Measurements from ENCODE around the gene GCNT2. TPM values are rescaled to one million over a fixed set of nuclear protein-coding genes. Genes with fewer than 3 reads are reported as not detected.
"Not testable (repeated sequence)": the region's sequence is repeated elsewhere in the genome, so short reads cannot be mapped to it uniquely, and the experiment has no call there.

GCNT2 gene
- total RNA-seq, 1 donor from 2014 or later, result 21.2 TPM

DNA sequence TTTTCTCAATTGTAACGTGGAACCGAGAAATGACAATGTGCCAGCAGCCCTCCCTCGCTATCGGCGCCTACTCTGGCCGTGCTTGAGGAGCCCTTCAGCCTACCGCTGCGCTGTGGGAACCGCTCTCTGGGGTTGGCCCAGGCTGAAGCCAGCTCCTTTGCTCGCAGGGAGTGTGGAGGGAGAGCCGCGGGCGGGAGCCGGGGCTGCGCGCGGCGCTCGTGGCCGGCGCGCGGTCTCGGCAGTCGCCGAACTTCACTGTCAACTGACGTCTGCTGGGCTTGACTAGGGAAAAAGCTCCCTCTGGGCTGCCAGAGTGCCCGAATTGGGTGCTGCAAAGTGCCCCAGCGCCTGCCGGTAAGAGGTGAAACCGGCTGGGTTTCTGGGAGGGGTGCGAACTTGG, 29.7 kb upstream of the GCNT2 start:
- Mint-ChIP-seq H3K4me1 (ENCODE audit: unreplicated experiment) (no peaks in the 10 kb centered on the region), H3K36me3 (peaks cover 3% of the 10 kb centered on the region), H3K9me3 (peaks cover 4% of the 10 kb centered on the region), H3K27me3 (peaks cover 11% of the 10 kb centered on the region), H3K4me3 (no peak overlapping the region), H3K27ac (no peak overlapping the region)
- no peak for DNase-seq (ENCODE audit: extremely low spot score, unreplicated experiment)
- TF ChIP-seq, protein P1, sequence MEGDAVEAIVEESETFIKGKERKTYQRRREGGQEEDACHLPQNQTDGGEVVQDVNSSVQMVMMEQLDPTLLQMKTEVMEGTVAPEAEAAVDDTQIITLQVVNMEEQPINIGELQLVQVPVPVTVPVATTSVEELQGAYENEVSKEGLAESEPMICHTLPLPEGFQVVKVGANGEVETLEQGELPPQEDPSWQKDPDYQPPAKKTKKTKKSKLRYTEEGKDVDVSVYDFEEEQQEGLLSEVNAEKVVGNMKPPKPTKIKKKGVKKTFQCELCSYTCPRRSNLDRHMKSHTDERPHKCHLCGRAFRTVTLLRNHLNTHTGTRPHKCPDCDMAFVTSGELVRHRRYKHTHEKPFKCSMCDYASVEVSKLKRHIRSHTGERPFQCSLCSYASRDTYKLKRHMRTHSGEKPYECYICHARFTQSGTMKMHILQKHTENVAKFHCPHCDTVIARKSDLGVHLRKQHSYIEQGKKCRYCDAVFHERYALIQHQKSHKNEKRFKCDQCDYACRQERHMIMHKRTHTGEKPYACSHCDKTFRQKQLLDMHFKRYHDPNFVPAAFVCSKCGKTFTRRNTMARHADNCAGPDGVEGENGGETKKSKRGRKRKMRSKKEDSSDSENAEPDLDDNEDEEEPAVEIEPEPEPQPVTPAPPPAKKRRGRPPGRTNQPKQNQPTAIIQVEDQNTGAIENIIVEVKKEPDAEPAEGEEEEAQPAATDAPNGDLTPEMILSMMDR (conservative IDR thresholded peaks at IDR 0.05), result no peak

DNA sequence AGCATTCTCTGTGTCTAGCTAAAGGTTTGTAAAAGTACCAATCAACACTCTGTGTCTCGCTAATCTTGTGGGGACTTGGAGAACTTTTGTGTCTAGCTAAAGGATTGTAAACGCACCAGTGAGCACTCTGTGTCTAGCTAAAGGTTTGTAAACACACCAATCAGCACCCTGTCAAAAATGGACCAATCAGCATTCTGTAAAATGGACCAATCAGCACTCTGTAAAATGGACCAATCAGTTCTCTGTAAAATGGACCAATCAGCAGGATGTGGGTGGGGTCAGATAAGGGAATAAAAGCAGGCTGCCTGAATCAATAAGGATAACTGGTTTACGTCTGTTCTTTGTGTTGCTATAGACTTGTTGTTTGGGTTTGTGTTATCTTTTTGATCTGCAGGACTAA, 29.2 kb upstream of the GCNT2 start:
- H3K4me1 Mint-ChIP-seq (ENCODE audit: unreplicated experiment); H3K36me3 Mint-ChIP-seq; DNase-seq (ENCODE audit: extremely low spot score, unreplicated experiment); H3K27me3 Mint-ChIP-seq; H3K27ac Mint-ChIP-seq; H3K9me3 Mint-ChIP-seq; H3K4me3 Mint-ChIP-seq: not testable (repeated sequence)

DNA sequence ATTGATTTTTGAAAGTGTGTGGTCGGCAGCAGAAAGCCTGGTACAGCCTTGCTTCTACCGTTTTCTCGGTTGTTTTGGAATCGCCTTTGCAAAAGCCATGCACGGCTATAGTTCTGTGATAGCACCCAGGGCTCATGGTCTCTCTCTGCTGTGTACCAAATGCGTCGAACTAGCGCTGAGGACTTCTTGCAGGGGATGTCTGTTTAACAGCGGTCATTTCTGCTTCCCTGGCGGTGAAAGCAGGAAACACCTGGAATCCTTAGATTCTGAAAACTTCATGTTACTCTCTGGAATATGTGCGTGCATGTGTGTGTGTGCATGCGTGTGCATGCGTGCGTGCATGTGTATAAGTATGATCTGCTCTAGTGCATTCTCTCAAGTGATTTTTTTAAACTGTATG, 26.1 kb upstream of the GCNT2 start:
- Mint-ChIP-seq H3K4me1 (ENCODE audit: unreplicated experiment) (no peaks in the 10 kb centered on the region), H3K9me3 (peaks cover 4% of the 10 kb centered on the region), H3K36me3 (no peaks in the 10 kb centered on the region), H3K4me3 (no peak overlapping the region), H3K27ac (no peak overlapping the region), H3K27me3 (no peaks in the 10 kb centered on the region)
- DNase-seq (ENCODE audit: extremely low spot score, unreplicated experiment), result no peak
- TF ChIP-seq, protein P1 (conservative IDR thresholded peaks at IDR 0.05), result no peak

DNA sequence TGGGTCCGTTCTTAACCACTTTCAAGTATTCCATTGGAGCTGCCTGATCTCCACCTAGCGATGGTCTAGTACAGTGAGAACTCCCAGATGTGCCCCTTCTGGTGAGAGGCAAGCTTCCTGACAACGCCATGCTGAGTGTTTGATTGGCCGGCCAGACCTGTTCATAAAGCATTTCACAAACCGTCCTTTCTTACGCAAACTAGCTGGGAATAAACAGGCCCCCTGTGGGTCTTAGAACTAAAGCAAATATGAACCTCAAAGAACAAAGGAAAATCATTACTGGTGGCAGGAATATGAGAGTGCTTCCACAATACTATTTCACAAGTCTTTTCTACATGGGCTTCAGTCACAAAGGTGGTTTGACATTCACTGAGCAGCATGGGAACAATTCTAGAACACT, 15.6 kb upstream of the GCNT2 start:
- H3K4me3 Mint-ChIP-seq, result no peak overlapping the region
- no peak for DNase-seq (ENCODE audit: extremely low spot score, unreplicated experiment)
- no peaks in the 10 kb centered on the region for H3K9me3 Mint-ChIP-seq
- TF ChIP-seq, protein P1 (conservative IDR thresholded peaks at IDR 0.05), result no peak
- peaks cover 7% of the 10 kb centered on the region for H3K4me1 Mint-ChIP-seq (ENCODE audit: unreplicated experiment)
- H3K27ac Mint-ChIP-seq, result peak overlapping the region; percentile 23
- H3K36me3 Mint-ChIP-seq, result no peaks in the 10 kb centered on the region
- no peaks in the 10 kb centered on the region for H3K27me3 Mint-ChIP-seq

DNA sequence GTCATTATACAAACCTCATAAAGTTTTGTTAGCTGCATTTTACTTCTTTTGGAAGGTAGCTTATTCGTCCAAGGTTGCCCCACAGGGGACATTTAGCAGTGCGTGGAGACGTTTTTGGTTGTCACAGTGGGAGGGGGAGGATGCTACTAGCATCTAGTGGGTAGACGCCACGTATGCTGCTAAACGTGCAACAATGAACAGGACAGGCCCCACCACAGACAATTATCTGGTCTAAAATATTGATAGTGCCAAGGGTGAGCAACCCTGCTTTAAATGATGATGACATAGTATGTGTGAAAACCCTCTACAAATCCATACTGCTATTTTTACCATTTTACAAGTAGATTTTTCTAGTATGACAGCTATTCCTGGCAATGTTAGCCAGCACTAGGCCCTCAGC, 13.9 kb upstream of the GCNT2 start:
- Mint-ChIP-seq H3K4me3 (no peak overlapping the region), H3K36me3 (no peaks in the 10 kb centered on the region), H3K27me3 (no peaks in the 10 kb centered on the region), H3K9me3 (no peaks in the 10 kb centered on the region), H3K27ac (no peak overlapping the region), H3K4me1 (ENCODE audit: unreplicated experiment) (peaks cover 18% of the 10 kb centered on the region)
- TF ChIP-seq, protein P1 (conservative IDR thresholded peaks at IDR 0.05), result no peak
- DNase-seq (ENCODE audit: extremely low spot score, unreplicated experiment), result no peak

DNA sequence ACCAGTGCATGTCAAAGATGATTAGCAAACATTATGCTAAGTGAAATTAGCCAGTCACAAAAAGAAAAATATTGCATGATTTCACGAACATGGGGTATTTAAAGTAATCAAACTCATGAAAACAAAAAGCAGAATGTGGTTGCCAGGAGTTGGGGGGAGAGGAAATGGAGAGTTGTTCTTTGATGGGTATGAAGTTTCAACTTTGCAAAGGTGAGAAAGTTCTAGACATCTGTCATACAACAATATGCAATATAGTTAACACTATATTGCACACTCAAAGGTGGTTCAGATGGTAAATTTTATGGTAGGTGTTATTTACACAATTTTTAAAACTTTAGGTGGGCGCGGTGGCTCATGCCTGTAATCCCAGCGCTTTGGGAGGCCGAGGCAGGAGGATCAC, 13.4 kb upstream of the GCNT2 start:
- Mint-ChIP-seq H3K27me3 (no peaks in the 10 kb centered on the region), H3K4me1 (ENCODE audit: unreplicated experiment) (peaks cover 18% of the 10 kb centered on the region), H3K9me3 (no peaks in the 10 kb centered on the region), H3K27ac (no peak overlapping the region), H3K4me3 (no peak overlapping the region), H3K36me3 (no peaks in the 10 kb centered on the region)
- TF ChIP-seq, protein P1 (conservative IDR thresholded peaks at IDR 0.05), result no peak
- DNase-seq (ENCODE audit: extremely low spot score, unreplicated experiment), result no peak

All from type B pancreatic cell (in vitro differentiated cells).